ENCODE data around the gene ATP5PD. TPM values are rescaled to one million over a fixed set of nuclear protein-coding genes. Genes with fewer than 3 reads are reported as not detected.

Gene ATP5PD
- total RNA-seq = 809 TPM
- long read RNA-seq, transcript ATP5PD-201 (6 exons, 603 nt) = major isoform, 277 of 296 reads
- long read RNA-seq, partial matches to known transcripts = 10 of 296 reads
- long read RNA-seq, other reads (novel, unspliced or antisense) = 9 of 296 reads

DNA sequence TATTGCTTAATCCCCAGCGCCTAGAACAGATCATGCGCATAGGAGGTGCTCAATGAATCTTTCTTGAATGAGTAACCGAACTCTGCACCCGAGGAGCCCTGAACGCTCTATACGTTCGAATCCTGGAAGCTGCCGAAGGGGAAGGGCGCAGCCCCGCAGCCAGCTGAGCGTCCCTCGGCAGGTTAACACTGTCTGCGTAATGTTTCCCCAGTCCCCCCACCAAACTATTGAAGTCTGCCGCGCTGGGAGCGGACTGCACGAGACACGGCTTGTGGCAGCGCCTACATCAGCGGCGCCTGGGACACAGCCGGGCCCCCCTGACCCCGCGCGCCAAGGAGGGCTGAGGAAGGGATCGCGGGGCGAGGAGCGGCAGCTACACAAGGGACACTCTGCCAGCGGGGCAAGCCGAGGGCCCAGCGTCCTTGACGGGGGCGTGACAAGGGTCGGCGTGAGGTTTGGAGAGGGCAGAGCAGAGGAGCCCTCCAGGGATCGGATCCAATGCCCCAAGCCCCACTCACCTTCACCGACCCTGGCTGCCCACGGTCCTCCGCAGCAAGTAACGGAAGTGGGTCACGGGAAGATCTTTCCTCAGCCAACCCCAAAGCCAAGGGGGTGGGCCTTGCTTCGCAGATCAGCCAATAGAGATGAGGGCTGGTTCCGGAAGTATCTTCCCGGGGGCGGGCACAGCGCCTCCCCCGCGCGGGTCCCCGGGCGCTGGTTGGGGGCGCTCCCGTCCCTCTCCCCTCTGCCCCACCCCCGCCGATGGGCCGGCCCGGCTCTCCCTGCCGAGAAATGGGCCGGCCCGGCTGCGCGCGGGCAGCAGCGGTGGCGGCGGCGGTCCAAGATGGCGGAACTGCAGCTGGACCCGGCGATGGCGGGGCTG lies at the start of gene ATP5PD, which contains the start of gene KCTD2:
ATP5PD (minus strand) TSS at position 563 of the 883 bp plus-strand sequence. CDS start 4,319 bp downstream, outside the sequence.
KCTD2 (plus strand) TSS at position 819 of the 883 bp plus-strand sequence; CDS start at position 845, 26 bp downstream.
- H3K4me1 ChIP-seq = peaks cover 52% of the 10 kb centered on the region
- H3K27me3 ChIP-seq (ENCODE audit: low read depth) = no peaks in the 10 kb centered on the region
- TF ChIP-seq, protein P1, sequence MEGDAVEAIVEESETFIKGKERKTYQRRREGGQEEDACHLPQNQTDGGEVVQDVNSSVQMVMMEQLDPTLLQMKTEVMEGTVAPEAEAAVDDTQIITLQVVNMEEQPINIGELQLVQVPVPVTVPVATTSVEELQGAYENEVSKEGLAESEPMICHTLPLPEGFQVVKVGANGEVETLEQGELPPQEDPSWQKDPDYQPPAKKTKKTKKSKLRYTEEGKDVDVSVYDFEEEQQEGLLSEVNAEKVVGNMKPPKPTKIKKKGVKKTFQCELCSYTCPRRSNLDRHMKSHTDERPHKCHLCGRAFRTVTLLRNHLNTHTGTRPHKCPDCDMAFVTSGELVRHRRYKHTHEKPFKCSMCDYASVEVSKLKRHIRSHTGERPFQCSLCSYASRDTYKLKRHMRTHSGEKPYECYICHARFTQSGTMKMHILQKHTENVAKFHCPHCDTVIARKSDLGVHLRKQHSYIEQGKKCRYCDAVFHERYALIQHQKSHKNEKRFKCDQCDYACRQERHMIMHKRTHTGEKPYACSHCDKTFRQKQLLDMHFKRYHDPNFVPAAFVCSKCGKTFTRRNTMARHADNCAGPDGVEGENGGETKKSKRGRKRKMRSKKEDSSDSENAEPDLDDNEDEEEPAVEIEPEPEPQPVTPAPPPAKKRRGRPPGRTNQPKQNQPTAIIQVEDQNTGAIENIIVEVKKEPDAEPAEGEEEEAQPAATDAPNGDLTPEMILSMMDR (IDR thresholded peaks at IDR 0.05; ENCODE audit: borderline replicate concordance) = no peak
- peak within 1 kb of the TSS; percentile 100 for H3K27ac ChIP-seq (replicated peaks)
- DNase-seq = peak; percentile 97
- peak within 1 kb of the TSS; percentile 99 for H3K4me3 ChIP-seq
- H3K9me3 ChIP-seq (replicated peaks) = no peaks in the 10 kb centered on the region
- H3K36me3 ChIP-seq = peaks cover 26% of the 10 kb centered on the region
- intact Hi-C loops (cut with micrococcal nuclease) = no loop called here

DNA sequence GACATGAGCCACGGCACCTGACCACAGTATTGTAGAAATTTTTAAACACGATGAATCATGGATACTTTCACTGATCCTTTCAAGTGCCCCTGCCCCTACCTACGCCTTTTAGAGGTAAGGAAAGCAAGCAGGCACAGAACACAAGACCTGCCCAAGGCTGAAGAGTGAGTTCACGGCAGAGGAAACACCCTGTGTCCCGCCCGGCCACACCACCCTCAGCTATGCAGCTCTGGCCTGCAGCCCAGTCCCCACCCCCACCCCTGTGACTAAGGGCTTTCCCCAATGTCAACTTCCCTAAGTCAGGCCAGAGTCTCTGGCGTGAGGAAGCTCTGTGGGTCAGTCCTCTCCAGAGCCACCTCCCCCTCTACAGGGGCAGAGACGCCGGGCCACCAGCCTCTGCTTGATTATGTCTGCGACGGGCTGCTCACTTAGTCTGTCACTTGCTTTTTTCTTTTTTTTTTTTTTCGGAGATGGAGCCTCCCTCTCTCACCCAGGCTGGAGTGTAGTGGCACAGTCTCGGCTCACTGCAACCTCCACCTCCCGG lies 49.4 kb upstream of the ATP5PD start:
- DNase-seq = peak; percentile 75
- no peak overlapping the region for H3K4me3 ChIP-seq
- intact Hi-C loops (cut with micrococcal nuclease) = no loop called here
- H3K27me3 ChIP-seq (ENCODE audit: low read depth) = no peaks in the 10 kb centered on the region
- no peaks in the 10 kb centered on the region for H3K9me3 ChIP-seq (replicated peaks)
- TF ChIP-seq, protein P1 (IDR thresholded peaks at IDR 0.05; ENCODE audit: borderline replicate concordance) = no peak
- H3K4me1 ChIP-seq = peaks cover 23% of the 10 kb centered on the region
- H3K36me3 ChIP-seq = peaks cover 11% of the 10 kb centered on the region
- peak overlapping the region; percentile 68 for H3K27ac ChIP-seq (replicated peaks)

DNA sequence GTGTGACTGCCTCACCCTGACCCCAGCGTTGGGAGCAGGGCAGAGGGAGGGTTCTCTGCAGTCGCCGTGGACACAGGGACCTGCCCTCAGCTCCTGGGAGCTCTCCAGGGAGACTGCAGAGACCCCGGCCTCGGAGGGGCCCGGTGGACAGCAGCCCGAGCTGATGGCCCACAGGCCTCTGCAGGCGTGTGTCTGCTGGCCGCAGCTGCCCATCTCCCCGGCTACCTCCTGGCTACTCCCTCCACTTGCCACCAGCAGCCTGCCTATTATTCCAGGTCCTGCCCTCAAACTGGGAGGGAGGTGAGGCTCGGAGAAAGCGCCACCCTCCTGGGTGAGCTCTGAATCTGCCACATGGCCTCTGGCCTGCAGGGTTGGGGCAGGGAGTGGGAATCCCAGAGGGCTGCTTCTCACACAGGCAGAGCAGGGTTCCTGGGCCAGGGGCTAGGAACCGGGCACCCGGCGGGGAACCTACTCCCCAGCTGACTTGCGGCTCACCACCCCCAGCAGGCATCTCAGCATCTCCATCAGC lies 48.2 kb upstream of the ATP5PD start:
- H3K27me3 ChIP-seq (ENCODE audit: low read depth) = no peaks in the 10 kb centered on the region
- no peaks in the 10 kb centered on the region for H3K9me3 ChIP-seq (replicated peaks)
- DNase-seq = no peak
- no peak overlapping the region for H3K27ac ChIP-seq (replicated peaks)
- TF ChIP-seq, protein P1 (IDR thresholded peaks at IDR 0.05; ENCODE audit: borderline replicate concordance) = no peak
- no peak overlapping the region for H3K4me3 ChIP-seq
- H3K36me3 ChIP-seq = peaks cover 3% of the 10 kb centered on the region
- intact Hi-C loops (cut with micrococcal nuclease) = no loop called here
- peaks cover 31% of the 10 kb centered on the region for H3K4me1 ChIP-seq

DNA sequence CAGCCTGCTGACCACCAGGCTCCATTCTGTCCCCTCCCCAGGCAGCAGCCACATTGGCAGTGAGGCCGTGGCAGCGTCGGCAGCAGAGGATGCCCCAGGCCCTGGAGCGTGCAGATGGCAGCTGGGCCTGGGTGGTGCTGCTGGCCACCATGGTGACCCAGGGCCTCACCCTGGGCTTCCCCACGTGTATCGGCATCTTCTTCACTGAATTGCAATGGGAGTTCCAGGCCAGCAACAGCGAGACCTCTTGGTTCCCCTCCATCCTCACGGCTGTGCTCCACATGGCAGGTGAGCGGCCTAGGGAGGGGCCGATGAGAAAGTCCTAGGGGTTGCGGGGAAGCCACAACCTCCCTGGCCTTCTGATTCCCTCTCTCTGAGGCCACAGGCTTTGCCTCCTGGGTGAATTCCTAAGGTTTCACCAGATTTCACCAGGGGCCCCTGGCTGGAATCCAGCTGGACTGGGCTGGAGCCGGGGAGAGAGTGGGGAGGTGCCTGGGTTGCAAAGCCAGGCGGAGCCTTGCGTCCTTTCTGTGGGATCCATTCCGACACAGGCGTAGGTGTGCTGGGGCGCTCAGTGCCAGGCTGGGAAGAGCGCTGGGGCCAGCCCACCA lies 46.9 kb upstream of the ATP5PD start:
- no peaks in the 10 kb centered on the region for H3K36me3 ChIP-seq

More for the DNA sequence above, 46.9 kb upstream of the ATP5PD start:
- intact Hi-C loops (cut with micrococcal nuclease) = no loop called here
- H3K27me3 ChIP-seq (ENCODE audit: low read depth) = no peaks in the 10 kb centered on the region
- no peak for DNase-seq
- H3K27ac ChIP-seq (replicated peaks) = no peak overlapping the region
- no peak overlapping the region for H3K4me3 ChIP-seq
- no peaks in the 10 kb centered on the region for H3K9me3 ChIP-seq (replicated peaks)
- H3K4me1 ChIP-seq = peaks cover 38% of the 10 kb centered on the region
- TF ChIP-seq, protein P1 (IDR thresholded peaks at IDR 0.05; ENCODE audit: borderline replicate concordance) = no peak

Data from left ventricle myocardium inferior (tissue), 1 donor.